SIG-M5 treated with dmso at 0.1 percent for 504 hours (cell line): ENCODE measurements around the gene KIF18B.

ENCODE experiments used
- DNase-seq: peaks from one replicate; lab custom pipeline; 2025; ENCODE audit not compliant: unreplicated experiment; lab: John Stamatoyannopoulos, UW

The KIF18B gene

GRCh38 chr17:44940317-44940716 lies 7.3 kb downstream of the KIF18B start:
- DNase-seq = no peak

- no peak for DNase-seq
Measured at GRCh38 chr17:44935116-44935515, 12.5 kb downstream of the KIF18B start.

DNA sequence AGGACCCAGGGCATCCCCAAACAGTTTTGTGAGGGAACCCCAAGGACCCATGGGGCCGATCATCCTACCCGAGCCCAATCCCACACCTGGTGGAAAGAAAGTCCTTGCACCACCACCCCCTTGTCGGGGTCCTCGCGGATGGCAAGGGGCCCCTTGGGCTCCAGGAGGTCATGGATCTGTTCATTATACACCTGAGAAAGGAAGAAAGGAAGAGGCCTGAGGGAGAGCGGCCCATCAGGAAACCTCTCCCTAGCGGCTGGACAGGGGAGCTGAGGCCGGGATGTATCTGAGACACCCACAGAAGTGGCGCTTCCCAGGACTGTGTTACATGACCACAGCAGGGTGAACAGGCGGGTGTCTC lies 12.8 kb downstream of the KIF18B start:
- no peak for DNase-seq

DNA sequence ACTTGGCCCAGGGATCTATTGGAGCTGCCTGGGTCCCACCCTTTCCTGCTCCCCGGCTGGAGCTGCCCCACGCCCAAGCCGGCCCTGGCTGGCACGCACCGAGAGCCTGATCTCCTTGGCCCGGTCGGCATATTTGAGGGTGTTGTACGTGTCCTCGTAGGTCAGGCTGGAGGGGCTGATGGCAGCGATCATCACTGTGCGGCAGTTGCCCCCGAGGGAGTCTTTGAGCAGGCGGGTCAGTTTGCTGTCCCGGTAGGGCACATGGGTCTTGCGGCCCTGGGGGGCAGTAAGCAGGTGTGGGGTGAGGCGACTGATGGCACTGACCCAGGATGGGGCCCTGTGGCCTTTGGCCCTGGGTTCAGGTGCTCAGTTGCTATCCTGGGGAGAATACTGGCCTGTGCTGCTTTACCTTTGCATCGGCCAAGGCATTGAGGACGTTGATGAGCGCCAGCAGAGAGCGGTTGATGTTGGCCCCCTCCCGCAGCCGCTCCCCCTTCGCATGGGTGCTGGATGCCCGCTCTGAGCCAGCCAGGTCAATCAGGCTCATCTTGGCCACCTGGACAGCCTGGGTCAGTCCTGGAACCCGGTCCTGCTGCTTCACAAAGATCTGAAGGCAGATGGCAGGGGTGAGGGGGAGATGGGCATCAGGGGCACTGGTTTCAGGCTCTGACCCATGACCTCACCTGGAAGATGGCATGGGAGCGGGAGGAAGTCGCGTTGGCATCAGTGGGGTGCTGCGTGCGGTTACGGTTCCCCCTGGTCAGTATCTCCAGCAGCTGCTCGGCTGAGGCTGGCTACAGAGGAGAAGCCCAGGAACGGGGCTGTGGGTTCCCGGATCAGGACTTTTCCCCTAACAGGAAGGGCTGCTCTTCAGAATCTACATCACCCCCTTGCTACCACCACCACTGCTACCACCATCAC lies 13.5 kb downstream of the KIF18B start:
- DNase-seq = no peak

- no peak for DNase-seq
Measured at GRCh38 chr17:44932787-44933097, 14.8 kb downstream of the KIF18B start.

- DNase-seq = no peak
Measured at GRCh38 chr17:44932096-44932786, 15.3 kb downstream of the KIF18B start.

GRCh38 chr17:44931376-44931775 lies 16.2 kb downstream of the KIF18B start:
- no peak for DNase-seq

DNA sequence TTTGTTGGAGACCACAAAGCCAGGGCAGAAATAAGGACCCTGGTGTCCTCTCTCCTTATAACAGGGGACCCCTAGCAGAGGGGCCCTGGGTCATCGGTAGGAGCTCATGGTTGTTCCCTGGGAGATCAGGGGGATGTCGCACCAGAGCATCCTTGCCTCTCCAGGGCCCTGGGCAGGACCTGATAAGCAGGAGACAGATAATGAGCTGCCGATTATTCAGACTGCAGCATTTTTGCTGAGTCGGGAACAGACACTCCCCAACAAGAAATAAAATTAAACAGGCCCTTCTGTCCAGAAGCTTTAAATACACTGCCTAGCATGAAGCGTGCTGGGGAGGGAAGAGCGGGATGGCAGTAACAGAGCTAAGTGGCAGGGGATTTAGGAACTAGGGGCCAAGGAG lies 16.9 kb downstream of the KIF18B start:
- no peak for DNase-seq

DNA sequence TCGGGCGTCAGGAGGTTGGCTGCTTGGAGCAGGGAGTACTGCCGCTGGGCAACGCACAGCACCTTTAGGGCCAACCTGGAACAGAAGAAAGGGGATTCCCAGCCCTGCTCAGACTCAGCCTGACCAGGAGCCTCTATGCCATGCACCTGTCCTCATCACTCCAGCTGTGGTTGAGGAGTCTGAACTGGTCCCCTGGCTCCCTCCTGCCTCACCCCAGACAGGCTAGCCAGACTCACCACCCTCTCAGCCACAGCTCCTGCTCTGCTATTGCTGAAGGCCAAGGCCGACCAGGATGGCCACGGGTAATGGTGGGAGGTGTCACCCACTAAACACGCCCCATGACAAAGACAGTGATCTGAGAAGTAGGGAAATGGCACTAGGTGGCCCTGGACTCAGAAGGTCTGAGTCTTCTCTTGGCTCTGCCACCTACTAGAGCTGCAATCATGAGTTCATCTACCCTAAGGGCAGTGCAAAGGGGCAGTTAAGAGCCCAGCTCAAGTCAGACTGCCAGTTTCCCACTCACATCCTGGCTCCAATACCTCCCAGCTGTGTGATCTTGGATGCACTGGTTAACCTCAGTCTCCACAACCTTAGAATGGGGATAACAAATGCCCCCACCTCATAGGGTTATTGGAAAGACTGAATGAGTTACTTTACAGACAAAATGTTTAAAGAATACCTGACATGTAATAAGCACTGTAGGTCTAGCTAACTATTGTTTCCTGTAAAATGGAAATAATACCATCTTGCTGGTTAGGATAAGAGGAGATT lies 18.4 kb downstream of the KIF18B start:
- DNase-seq = no peak

DNA sequence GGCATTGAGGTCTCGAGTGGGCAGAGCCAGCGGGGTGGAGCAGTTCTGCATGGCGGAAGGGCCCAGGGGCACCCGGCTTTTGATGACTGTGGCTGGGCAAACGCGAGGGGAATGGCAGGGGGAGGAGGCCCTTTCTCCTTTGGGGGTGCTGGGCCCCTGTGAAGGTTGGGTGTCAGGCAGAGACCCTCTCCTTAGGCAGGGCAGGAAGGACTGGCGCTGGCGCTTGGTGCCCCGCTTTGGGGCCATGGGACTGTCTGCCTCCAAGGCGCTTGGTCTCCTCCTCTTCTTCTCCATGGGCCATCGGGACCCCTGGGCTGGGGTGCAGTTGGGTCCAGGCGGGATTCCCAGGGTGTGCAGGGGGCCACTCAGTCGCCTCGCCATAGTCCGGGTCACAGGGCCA lies 19.4 kb downstream of the KIF18B start:
- DNase-seq = no peak

DNA sequence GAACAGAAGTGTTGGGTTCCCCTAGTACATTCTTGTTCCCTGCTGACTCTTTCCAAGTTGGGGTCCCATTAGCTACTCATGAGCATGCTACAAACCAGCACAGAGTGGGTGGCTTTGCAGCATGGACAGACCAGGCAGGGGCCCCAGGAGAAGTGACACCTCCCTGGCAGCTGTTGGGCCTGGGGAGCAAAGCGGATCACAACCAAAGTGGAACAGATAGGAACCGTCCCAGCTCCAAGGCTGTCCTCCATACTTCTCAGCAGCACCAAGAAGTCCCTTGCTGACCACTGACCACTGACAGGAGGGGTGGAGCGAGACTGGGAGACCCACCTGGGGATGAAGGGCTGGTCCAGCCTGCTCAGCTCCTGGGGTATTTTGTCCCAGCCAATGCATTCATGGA lies 19.9 kb downstream of the KIF18B start:
- no peak for DNase-seq

GRCh38 chr17:44926821-44927525 lies 20.6 kb downstream of the KIF18B start:
- no peak for DNase-seq

DNA sequence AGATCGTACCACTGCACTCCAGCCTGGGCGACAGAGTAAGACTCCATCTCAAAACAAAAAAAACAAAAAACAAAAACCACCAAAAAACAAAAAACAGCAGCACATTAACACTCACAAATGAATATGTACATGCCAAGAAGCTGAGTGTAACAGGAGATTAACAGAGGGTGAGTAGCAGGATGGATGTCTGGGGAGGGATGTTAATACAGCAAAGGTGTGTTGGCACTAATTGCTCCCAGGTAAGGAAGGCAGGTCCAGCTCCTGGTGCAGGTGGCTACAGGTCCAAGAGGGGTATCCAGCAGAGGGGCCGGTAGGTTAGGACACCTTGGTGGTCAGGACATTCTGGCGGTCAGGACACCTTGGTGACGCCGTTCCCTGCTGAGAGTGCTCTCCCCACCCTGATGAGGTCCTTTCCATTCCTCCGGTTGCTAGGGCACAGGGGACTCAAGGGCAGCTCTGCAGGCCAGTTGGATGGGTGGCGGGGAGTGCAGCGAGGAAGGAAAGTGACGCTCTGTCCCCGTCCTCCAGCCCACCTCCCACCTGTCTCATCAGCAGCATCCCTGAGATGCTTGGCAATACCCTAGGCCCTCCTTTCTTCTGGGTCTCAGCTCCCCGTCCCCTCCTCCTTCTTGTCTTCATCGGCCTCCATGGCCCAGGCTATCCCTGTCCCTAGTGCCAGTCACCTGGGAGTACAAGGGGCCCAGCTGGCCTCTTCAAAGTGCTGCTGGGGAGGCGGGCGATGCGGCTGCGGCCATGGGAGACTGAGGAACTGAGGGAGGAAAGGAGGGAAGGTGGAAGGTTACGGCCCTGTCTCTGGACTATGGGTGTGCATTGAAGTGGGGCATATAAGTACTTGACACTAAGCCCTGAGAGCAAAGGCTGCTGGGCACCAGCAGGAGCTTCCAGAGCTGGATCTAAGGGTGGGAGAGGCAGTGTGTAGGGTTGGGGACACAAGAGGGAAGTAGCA lies 21.6 kb downstream of the KIF18B start:
- DNase-seq = no peak

DNA sequence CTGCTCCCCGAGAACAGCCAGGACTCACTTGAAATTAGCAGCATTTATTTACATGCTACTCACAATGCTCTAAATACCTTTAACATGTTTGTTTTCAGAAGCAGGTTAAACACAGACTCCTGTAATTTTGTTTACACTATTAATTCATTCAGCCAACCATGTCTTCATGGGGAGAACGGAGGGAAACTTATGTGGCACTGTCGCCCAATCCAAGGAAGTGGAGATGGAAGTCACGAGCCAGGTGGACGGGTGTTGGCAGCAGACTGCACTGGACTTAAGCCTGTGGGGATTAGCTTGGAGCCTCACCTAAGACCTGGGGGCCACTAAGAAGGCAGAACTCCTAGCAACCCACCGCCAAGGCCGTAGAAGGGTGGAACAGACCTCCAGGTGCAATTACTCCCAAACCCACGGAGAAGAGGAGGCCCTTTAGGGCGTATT lies 23.4 kb downstream of the KIF18B start:
- DNase-seq = no peak

- DNase-seq = no peak
Measured at GRCh38 chr17:44922746-44923470, 24.7 kb downstream of the KIF18B start.

- no peak for DNase-seq
Measured at GRCh38 chr17:44922136-44922535, 25.4 kb downstream of the KIF18B start.

- DNase-seq = no peak
Measured at GRCh38 chr17:44921122-44921882, 26.3 kb downstream of the KIF18B start.

- no peak for DNase-seq
Measured at GRCh38 chr17:44920565-44920940, 27.0 kb downstream of the KIF18B start.
